Measurements from ENCODE around the gene SYT9. TPM values are rescaled to one million over a fixed set of nuclear protein-coding genes. Genes with fewer than 3 reads are reported as not detected.

SYT9 gene
- total RNA-seq, 1 donor from 2014 or later = 2.9 TPM

DNA sequence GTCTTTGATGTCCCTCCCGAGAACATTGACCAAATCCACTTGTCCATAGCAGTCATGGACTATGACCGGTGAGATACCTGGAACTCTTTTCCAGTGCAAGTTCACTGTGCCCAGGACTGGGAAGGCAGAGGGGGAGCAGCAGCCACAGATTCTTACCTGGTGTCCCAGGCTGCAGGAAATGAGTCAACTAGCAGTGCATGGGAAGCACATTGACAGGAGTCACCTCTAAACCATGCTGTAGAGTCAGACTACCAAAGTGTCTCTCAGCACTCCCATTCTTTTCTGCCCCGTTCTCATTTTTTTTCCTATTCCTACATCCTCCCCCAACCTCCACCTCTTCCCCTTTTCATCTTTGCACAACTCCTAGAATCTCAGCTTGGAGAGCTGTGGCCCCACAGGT lies 166.4 kb downstream of the SYT9 start:
- intact Hi-C loops (cut with DNase I) = no loop called here
- Histone ChIP-seq H3K4me1 (no peaks in the 10 kb centered on the region), H3K4me3 (no peak overlapping the region), H3K27me3 (no peaks in the 10 kb centered on the region), H3K27ac (no peak overlapping the region), H3K36me3 (no peaks in the 10 kb centered on the region), H3K9me3 (no peaks in the 10 kb centered on the region)
- TF ChIP-seq POLR2A (IDR thresholded peaks at IDR 0.05) (no peak), POLR2AphosphoS5 (IDR thresholded peaks at IDR 0.05; ENCODE audit: insufficient read depth in 1 of 2, low read depth in 1 of 2) (no peak)
- TF ChIP-seq, protein P1, sequence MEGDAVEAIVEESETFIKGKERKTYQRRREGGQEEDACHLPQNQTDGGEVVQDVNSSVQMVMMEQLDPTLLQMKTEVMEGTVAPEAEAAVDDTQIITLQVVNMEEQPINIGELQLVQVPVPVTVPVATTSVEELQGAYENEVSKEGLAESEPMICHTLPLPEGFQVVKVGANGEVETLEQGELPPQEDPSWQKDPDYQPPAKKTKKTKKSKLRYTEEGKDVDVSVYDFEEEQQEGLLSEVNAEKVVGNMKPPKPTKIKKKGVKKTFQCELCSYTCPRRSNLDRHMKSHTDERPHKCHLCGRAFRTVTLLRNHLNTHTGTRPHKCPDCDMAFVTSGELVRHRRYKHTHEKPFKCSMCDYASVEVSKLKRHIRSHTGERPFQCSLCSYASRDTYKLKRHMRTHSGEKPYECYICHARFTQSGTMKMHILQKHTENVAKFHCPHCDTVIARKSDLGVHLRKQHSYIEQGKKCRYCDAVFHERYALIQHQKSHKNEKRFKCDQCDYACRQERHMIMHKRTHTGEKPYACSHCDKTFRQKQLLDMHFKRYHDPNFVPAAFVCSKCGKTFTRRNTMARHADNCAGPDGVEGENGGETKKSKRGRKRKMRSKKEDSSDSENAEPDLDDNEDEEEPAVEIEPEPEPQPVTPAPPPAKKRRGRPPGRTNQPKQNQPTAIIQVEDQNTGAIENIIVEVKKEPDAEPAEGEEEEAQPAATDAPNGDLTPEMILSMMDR (IDR thresholded peaks at IDR 0.05) = no peak
- no peak for DNase-seq (ENCODE audit: extremely low spot score in 2 of 2)

DNA sequence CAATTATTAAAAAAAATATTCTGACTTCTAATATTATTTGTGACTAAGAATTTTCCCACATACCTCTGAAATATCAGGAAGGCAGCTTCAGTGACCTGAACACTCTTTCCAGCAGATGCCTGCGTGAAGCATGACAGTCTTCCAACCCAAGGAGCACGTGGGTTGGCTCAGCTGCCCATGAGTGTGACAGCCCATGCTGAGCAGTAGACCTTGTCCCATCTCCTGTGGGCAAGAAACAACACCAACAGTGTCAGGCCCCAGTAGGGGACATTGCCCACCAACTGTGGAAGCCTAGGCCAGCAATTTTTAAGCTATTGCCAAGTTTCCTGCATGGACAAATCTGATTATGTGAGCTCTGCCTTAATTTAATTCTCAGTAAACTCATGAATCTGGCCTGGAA lies 167.2 kb downstream of the SYT9 start:
- Histone ChIP-seq H3K36me3 (no peaks in the 10 kb centered on the region), H3K27ac (no peak overlapping the region), H3K4me3 (no peak overlapping the region), H3K27me3 (no peaks in the 10 kb centered on the region), H3K4me1 (no peaks in the 10 kb centered on the region), H3K9me3 (no peaks in the 10 kb centered on the region)
- no peak for DNase-seq (ENCODE audit: extremely low spot score in 2 of 2)
- intact Hi-C loops (cut with DNase I) = no loop called here
- TF ChIP-seq, protein P1 (IDR thresholded peaks at IDR 0.05) = no peak
- TF ChIP-seq POLR2A (IDR thresholded peaks at IDR 0.05) (no peak), POLR2AphosphoS5 (IDR thresholded peaks at IDR 0.05; ENCODE audit: insufficient read depth in 1 of 2, low read depth in 1 of 2) (no peak)

DNA sequence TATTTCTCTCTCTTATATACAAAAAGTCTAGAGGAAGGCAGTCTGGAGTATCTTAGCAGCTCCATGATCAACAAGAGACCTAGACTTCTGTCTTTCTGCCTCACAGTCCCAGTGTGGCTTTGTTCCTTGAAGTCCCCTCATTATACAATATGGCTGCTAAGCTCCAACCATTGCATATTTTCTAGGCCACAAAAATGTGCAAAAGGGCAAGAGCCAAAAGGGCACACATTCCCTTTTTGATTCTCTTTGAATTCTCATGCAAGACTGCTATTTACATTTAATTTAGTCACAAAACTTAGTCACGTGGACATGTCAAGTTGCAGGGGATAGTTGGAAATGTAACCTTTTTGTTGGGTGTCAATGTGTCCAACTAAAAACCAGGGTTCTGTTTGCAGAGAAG lies 169.4 kb downstream of the SYT9 start:
- TF ChIP-seq POLR2A (IDR thresholded peaks at IDR 0.05) = no peak
- TF ChIP-seq POLR2AphosphoS5 (IDR thresholded peaks at IDR 0.05; ENCODE audit: insufficient read depth in 1 of 2, low read depth in 1 of 2) = no peak
- TF ChIP-seq, protein P1 (IDR thresholded peaks at IDR 0.05) = no peak
- H3K36me3 ChIP-seq = no peaks in the 10 kb centered on the region
- H3K4me1 ChIP-seq = no peaks in the 10 kb centered on the region
- H3K27ac ChIP-seq = no peak overlapping the region
- H3K4me3 ChIP-seq = no peak overlapping the region
- intact Hi-C loops (cut with DNase I) = no loop called here
- no peak for DNase-seq (ENCODE audit: extremely low spot score in 2 of 2)
- H3K9me3 ChIP-seq = no peaks in the 10 kb centered on the region
- no peaks in the 10 kb centered on the region for H3K27me3 ChIP-seq

DNA sequence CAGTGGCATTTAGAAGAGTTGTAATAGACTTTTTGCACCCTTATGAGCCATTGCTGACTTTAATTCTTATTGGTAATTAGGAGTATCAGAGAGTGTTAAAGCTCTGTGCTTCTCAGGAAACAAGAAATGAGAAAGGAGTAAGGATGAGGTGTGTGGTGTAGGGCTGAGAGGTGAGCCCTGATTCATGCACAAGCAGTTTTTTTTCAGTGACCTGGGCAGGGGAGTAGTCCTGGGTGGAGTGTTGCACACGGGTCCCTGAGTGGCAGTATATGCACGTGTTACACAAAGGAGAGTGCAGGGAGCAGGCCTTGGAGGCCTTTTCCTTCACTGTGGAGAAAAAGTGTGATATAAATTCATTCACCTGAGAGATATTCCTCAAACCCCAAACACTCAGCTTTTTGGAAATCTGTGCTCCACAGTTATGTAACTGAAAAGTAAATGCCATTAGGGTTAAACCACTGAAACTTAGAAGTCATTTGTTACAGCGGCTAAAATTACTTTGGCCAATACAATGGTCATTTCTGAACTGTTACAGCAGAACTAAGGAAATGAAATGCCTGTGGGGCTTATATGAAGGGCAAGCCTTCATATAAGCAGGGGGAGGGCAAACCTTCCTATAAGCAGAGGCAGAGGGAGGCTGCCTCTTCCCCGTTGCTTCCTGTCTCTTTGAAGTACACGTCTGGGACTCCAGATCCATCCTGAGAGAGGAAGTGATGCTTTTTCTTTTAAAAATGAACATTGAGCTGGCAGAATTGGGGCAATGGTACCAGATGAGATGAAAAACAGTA lies 171.0 kb downstream of the SYT9 start:
- Histone ChIP-seq H3K4me1 (no peaks in the 10 kb centered on the region), H3K9me3 (no peaks in the 10 kb centered on the region), H3K4me3 (no peak overlapping the region), H3K27ac (no peak overlapping the region), H3K27me3 (no peaks in the 10 kb centered on the region), H3K36me3 (no peaks in the 10 kb centered on the region)
- TF ChIP-seq, protein P1 (IDR thresholded peaks at IDR 0.05) = no peak
- no peak for DNase-seq (ENCODE audit: extremely low spot score in 2 of 2)
- intact Hi-C loops (cut with DNase I) = no loop called here

DNA sequence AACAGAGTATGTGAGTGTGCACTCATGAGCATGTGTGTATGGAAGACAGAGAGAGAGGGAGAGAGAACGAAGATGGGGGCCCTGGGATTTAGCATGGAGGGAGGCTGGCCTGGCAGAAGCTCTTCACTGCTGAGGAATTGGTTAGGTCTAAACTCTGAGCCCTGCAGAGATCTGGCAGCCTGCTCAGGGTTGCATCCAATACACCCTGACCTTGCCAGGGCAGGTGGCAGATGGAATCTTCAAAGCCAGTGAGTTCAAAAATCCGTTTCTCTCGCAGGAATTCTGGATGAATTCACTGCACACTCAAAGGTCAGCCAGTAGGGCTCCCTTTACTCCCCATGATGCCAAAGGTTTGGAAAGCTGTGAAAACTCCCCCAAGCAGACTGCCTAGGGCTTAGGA lies 172.2 kb downstream of the SYT9 start:
- no peak overlapping the region for H3K4me3 ChIP-seq
- no peak overlapping the region for H3K27ac ChIP-seq
- no peaks in the 10 kb centered on the region for H3K9me3 ChIP-seq
- TF ChIP-seq POLR2AphosphoS5 (IDR thresholded peaks at IDR 0.05; ENCODE audit: insufficient read depth in 1 of 2, low read depth in 1 of 2) (no peak), POLR2A (IDR thresholded peaks at IDR 0.05) (no peak)
- TF ChIP-seq, protein P1 (IDR thresholded peaks at IDR 0.05) = no peak
- H3K36me3 ChIP-seq = no peaks in the 10 kb centered on the region
- no peaks in the 10 kb centered on the region for H3K27me3 ChIP-seq
- intact Hi-C loops (cut with DNase I) = no loop called here
- no peaks in the 10 kb centered on the region for H3K4me1 ChIP-seq
- DNase-seq (ENCODE audit: extremely low spot score in 2 of 2) = no peak

All from vagina (tissue), 2 donors.